H9 (cell line): ENCODE measurements around the gene DCAF7. TPM values are rescaled to one million over a fixed set of nuclear protein-coding genes. Genes with fewer than 3 reads are reported as not detected.

Experiments
- DNase-seq: peaks from one replicate; pipeline ENCODE4 v3.0.0-alpha.2; 2017
- H2AFZ ChIP-seq: one replicate; pipeline ENCODE4 v1.6.1; 2013; ENCODE audit warnings: mild to moderate bottlenecking, low read length, control low read depth, moderate library complexity
- H2AK5ac ChIP-seq: 2 replicates; pipeline ENCODE4 v1.6.1; 2013; ENCODE audit warnings: low read length, control low read depth, mixed read lengths; ENCODE audit not compliant: insufficient read length
- H2BK120ac ChIP-seq: one replicate; pipeline ENCODE4 v1.6.1; 2013; ENCODE audit warnings: low read depth, mild to moderate bottlenecking, low read length, control low read depth, inconsistent platforms; ENCODE audit not compliant: poor library complexity, severe bottlenecking
- H2BK12ac ChIP-seq: 2 replicates; pipeline ENCODE4 v1.6.1; 2013; ENCODE audit warnings: low read length, control low read depth, mixed read lengths, low read depth; ENCODE audit not compliant: insufficient read length
- H2BK15ac ChIP-seq: 2 replicates; pipeline ENCODE4 v1.6.1; 2013; ENCODE audit warnings: low read depth, low read length, control low read depth
- H2BK20ac ChIP-seq: one replicate; pipeline ENCODE4 v1.6.1; 2013; ENCODE audit warnings: low read depth, mild to moderate bottlenecking, low read length, control low read depth, inconsistent platforms; ENCODE audit not compliant: poor library complexity, severe bottlenecking
- H2BK5ac ChIP-seq: 2 replicates; pipeline ENCODE4 v1.6.1; 2013; ENCODE audit warnings: low read length, control low read depth, mixed read lengths; ENCODE audit not compliant: insufficient read length
- H3K14ac ChIP-seq: 2 replicates; pipeline ENCODE4 v1.6.1; 2013; ENCODE audit warnings: low read length, control low read depth; ENCODE audit not compliant: insufficient read depth
- H3K18ac ChIP-seq: 2 replicates; pipeline ENCODE4 v1.6.1; 2013; ENCODE audit warnings: low read depth, mild to moderate bottlenecking, mixed read lengths, low read length, control low read depth; ENCODE audit not compliant: insufficient read length
- H3K23ac ChIP-seq: 2 replicates; pipeline ENCODE4 v1.6.1; 2013; ENCODE audit warnings: low read length, control low read depth, mixed read lengths, low read depth; ENCODE audit not compliant: insufficient read length
- H3K23me2 ChIP-seq: 2 replicates; pipeline ENCODE4 v1.6.1; 2013; ENCODE audit warnings: low read depth, mild to moderate bottlenecking, mixed read lengths, low read length, control low read depth; ENCODE audit not compliant: insufficient read length, poor library complexity, severe bottlenecking
- H3K27ac ChIP-seq: 2 replicates; pipeline ENCODE4 v1.5.1; 2013; ENCODE audit warnings: low read length, control low read depth, mixed read lengths, low read depth; ENCODE audit not compliant: insufficient read length
- H3K27me3 ChIP-seq: 2 replicates; pipeline ENCODE4 v1.6.1; 2013; ENCODE audit warnings: low read length, control low read depth, inconsistent platforms; ENCODE audit not compliant: insufficient read depth
- H3K4ac ChIP-seq: 2 replicates; pipeline ENCODE4 v1.6.1; 2013; ENCODE audit warnings: low read depth, mild to moderate bottlenecking, control low read depth, inconsistent platforms, low read length, moderate library complexity
- H3K4me1 ChIP-seq: 2 replicates; pipeline ENCODE4 v1.6.1; 2013; ENCODE audit warnings: low read length, control low read depth, inconsistent platforms; ENCODE audit not compliant: insufficient read depth
- H3K4me2 ChIP-seq: 2 replicates; pipeline ENCODE4 v1.6.1; 2013; ENCODE audit warnings: low read length, control low read depth, mixed read lengths; ENCODE audit not compliant: insufficient read length, insufficient read depth
- H3K56ac ChIP-seq: 2 replicates; pipeline ENCODE4 v1.6.1; 2013; ENCODE audit warnings: low read depth, mild to moderate bottlenecking, mixed read lengths, low read length, control low read depth; ENCODE audit not compliant: insufficient read length
- H3K79me1 ChIP-seq: 2 replicates; pipeline ENCODE4 v1.6.1; 2013; ENCODE audit warnings: low read depth, mild to moderate bottlenecking, moderate library complexity, low read length, control low read depth, inconsistent platforms; ENCODE audit not compliant: insufficient read depth, poor library complexity, severe bottlenecking
- H3K79me2 ChIP-seq: 2 replicates; pipeline ENCODE4 v1.6.1; 2013; ENCODE audit warnings: low read length, control low read depth, inconsistent platforms; ENCODE audit not compliant: insufficient read depth
- H3K9ac ChIP-seq: 2 replicates; pipeline ENCODE4 v1.6.1; 2013; ENCODE audit warnings: low read length, control low read depth, mixed read lengths; ENCODE audit not compliant: insufficient read length; ENCODE audit errors: extremely low read depth
- H3K9me3 ChIP-seq: one replicate; pipeline ENCODE4 v1.6.1; 2013; ENCODE audit warnings: low read depth, low read length, inconsistent platforms; ENCODE audit not compliant: control insufficient read depth
- H3T11ph ChIP-seq: one replicate; pipeline ENCODE4 v1.6.1; 2013; ENCODE audit warnings: mild to moderate bottlenecking, low read length, control low read depth, inconsistent platforms
- H4K20me1 ChIP-seq: one replicate; pipeline ENCODE4 v1.6.1; 2013; ENCODE audit not compliant: control insufficient read depth, insufficient read length, insufficient read depth
- H4K5ac ChIP-seq: 2 replicates; pipeline ENCODE4 v1.6.1; 2013; ENCODE audit warnings: low read depth, mild to moderate bottlenecking, mixed read lengths, low read length, control low read depth; ENCODE audit not compliant: insufficient read length
- H4K8ac ChIP-seq: replicated peaks from 2 replicates; pipeline ENCODE4 v1.6.1; 2013; ENCODE audit warnings: low read length, control low read depth, mixed read lengths, low read depth; ENCODE audit not compliant: insufficient read length
- H4K91ac ChIP-seq: 2 replicates; pipeline ENCODE4 v1.6.1; 2013; ENCODE audit warnings: low read depth, mild to moderate bottlenecking, moderate library complexity, mixed read lengths, low read length, control low read depth; ENCODE audit not compliant: insufficient read length
- H3K27ac Mint-ChIP-seq, 3 experiments: 2 replicates in 2 of 3; 3 replicates in 1 of 3; pipeline ENCODE4 v1.8.0; 2020 to 2021; ENCODE audit warnings: mixed read lengths in 3 of 3, mild to moderate bottlenecking in 1 of 3, moderate library complexity in 1 of 3
- H3K27me3 Mint-ChIP-seq: 2 replicates; pipeline ENCODE4 v1.8.0; 2021; ENCODE audit warnings: low read depth, mild to moderate bottlenecking, moderate library complexity, mixed read lengths
- H3K36me3 Mint-ChIP-seq, 3 experiments: 2 replicates in 2 of 3; 3 replicates in 1 of 3; pipeline ENCODE4 v1.8.0; 2020 to 2021; ENCODE audit warnings: low read depth in 3 of 3, mixed read lengths in 3 of 3; ENCODE audit not compliant: insufficient read depth in 1 of 3
- H3K4me1 Mint-ChIP-seq, 2 experiments: 2 replicates each; pipeline ENCODE4 v1.8.0; 2020; ENCODE audit warnings: mixed read lengths in 2 of 2
- H3K4me3 Mint-ChIP-seq, 2 experiments: 2 replicates in 1 of 2; 3 replicates in 1 of 2; pipeline ENCODE4 v1.8.0; 2020 to 2021; ENCODE audit warnings: mild to moderate bottlenecking in 2 of 2, mixed read lengths in 2 of 2, moderate library complexity in 1 of 2
- H3K9me3 Mint-ChIP-seq, 2 experiments: 2 replicates in 1 of 2; 3 replicates in 1 of 2; pipeline ENCODE4 v1.8.0; 2020; ENCODE audit warnings: mild to moderate bottlenecking in 2 of 2, mixed read lengths in 2 of 2, moderate library complexity in 1 of 2
- WGBS: extraction: QIAGEN DNeasy Blood & Tissue Kit; methylation state at CpG from one replicate; pipeline ENCODE4 v1.1.7; 2013; ENCODE audit warnings: missing lambda C conversion rate, low lambda C conversion rate, mixed read lengths; ENCODE audit not compliant: insufficient read length; ENCODE audit errors: extremely low coverage; 5-methylcytosine and 5-hydroxymethylcytosine counted together
- total RNA-seq: library from RNA; stranded (reverse); gene quantifications from 2 replicates; pipeline ENCODE4 v1.2.1, GENCODE V29; 2021
- TF ChIP-seq, protein P1 (sequence below): fragments of 200-600 bp; sonication (generic); conservative IDR thresholded peaks from 3 replicates; pipeline ENCODE4 v1.8.0; 2021; ENCODE audit warnings: antibody characterized with exemption, mild to moderate bottlenecking

Gene DCAF7
- total RNA-seq, 1 experiment from 2014 or later = 86.2 TPM

DNA sequence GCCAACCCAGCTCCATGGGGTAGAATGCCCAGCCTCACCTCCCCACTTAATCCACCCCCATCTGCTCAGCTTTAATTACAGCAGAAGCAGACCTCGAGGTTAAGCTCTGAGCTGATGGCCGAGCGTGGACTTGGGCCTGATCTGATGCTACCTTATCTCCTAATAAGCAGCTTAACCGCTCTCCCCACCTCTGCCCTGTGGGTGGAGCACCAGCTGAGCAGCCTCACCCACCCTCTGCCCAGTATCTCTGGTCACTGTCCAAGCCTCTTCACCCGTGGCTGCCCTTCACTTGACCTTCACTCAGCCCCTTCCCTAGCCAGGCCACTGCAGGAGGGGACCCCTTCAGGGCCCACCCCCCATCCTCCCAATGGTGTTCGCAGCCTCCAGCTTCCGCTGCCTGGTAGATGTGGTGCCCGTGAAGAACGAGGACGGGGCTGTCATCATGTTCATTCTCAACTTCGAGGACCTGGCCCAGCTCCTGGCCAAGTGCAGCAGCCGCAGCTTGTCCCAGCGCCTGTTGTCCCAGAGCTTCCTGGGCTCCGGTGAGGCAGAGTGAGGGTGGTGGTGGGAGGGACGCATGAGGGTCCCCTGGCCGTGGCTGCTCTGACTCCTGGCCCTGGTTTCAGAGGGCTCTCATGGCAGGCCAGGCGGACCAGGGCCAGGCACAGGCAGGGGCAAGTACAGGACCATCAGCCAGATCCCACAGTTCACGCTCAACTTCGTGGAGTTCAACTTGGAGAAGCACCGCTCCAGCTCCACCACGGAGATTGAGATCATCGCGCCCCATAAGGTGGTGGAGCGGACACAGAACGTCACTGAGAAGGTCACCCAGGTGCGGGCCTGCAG, 20.3 kb upstream of the DCAF7 start:
- no peaks in the 10 kb centered on the region for H3K79me1 ChIP-seq
- Mint-ChIP-seq H3K4me1 (peaks cover 19 to 28% of the 10 kb centered on the region in 2 experiments), H3K9me3 (no peaks in the 10 kb centered on the region; a peak in 1 of 5 replicates), H3K27me3 (peaks cover 5% of the 10 kb centered on the region), H3K27ac (peak overlapping the region in 1 of 3 experiments; percentile 53; a peak in 1 of 7 replicates), H3K4me3 (no peak overlapping the region), H3K36me3 (no peaks in the 10 kb centered on the region; a peak in 1 of 7 replicates)
- H3K23ac ChIP-seq = no peak overlapping the region
- H3K4ac ChIP-seq = no peak overlapping the region
- WGBS = no CpG with 5 or more reads among the region's 26 CpGs
- no peaks in the 10 kb centered on the region for H3K23me2 ChIP-seq
- H3T11ph ChIP-seq = no peak overlapping the region
- H3K27ac ChIP-seq = no peak overlapping the region
- H2BK15ac ChIP-seq = no peak overlapping the region
- H3K79me2 ChIP-seq = no peaks in the 10 kb centered on the region
- H3K18ac ChIP-seq = no peak overlapping the region
- TF ChIP-seq, protein P1, sequence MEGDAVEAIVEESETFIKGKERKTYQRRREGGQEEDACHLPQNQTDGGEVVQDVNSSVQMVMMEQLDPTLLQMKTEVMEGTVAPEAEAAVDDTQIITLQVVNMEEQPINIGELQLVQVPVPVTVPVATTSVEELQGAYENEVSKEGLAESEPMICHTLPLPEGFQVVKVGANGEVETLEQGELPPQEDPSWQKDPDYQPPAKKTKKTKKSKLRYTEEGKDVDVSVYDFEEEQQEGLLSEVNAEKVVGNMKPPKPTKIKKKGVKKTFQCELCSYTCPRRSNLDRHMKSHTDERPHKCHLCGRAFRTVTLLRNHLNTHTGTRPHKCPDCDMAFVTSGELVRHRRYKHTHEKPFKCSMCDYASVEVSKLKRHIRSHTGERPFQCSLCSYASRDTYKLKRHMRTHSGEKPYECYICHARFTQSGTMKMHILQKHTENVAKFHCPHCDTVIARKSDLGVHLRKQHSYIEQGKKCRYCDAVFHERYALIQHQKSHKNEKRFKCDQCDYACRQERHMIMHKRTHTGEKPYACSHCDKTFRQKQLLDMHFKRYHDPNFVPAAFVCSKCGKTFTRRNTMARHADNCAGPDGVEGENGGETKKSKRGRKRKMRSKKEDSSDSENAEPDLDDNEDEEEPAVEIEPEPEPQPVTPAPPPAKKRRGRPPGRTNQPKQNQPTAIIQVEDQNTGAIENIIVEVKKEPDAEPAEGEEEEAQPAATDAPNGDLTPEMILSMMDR = no peak
- no peak overlapping the region for H2BK12ac ChIP-seq
- H4K8ac ChIP-seq = no peak overlapping the region
- peaks cover 6% of the 10 kb centered on the region; the same call in 1 of the 2 replicates for H3K4me1 ChIP-seq
- no peaks in the 10 kb centered on the region for H3K9me3 ChIP-seq
- H4K5ac ChIP-seq = no peak overlapping the region
- no peak overlapping the region for H2BK20ac ChIP-seq
- H3K9ac ChIP-seq = no peak overlapping the region
- H4K91ac ChIP-seq = no peak overlapping the region
- no peak for DNase-seq
- H2BK5ac ChIP-seq = no peak overlapping the region
- no peak overlapping the region for H3K56ac ChIP-seq
- H2AK5ac ChIP-seq = no peak overlapping the region
- no peaks in the 10 kb centered on the region for H4K20me1 ChIP-seq
- H2AFZ ChIP-seq = no peak overlapping the region
- no peak overlapping the region for H3K4me2 ChIP-seq
- no peak overlapping the region for H3K14ac ChIP-seq
- no peaks in the 10 kb centered on the region for H3K27me3 ChIP-seq
- H2BK120ac ChIP-seq = no peak overlapping the region
